Measurements from ENCODE around the gene ANKZF1. TPM values are rescaled to one million over a fixed set of nuclear protein-coding genes. Genes with fewer than 3 reads are reported as not detected.

The ANKZF1 gene
- total RNA-seq, 1 donor from 2014 or later = 36.4 TPM

DNA sequence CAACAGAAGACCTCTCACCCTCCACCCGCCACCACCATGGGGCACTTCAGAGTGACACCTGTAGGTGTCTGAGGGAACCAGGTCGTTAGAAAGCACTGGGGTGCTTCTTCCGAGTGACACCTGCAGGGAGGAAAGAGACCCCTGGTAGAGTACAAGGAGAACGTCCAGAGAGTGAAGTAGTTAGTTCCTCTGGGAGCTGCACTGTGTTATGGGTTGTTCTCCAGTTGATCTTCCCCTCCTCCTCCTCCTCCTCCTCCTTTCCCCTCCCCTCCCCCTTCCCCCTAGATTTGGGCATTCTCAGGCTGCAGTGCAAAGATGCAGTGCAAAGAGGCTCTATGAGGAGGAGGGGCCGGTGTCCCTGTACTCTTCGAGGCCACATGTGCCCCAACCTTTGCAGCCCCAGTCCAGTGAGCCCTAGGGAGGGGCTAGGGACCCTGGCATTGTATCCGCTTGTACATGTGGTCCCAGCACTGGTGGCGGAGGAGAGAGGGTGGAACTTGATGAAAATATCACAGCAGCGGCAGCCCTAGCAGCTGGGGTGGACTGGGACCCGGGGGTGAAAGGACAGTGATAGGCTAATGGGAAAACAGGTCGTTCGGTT, 50.4 kb downstream of the ANKZF1 start:
- no peak for DNase-seq (ENCODE audit: low read depth)

GRCh38 chr2:219280651-219281050, 51.0 kb downstream of the ANKZF1 start:
- DNase-seq (ENCODE audit: low read depth) = no peak

GRCh38 chr2:219281588-219281987, 52.0 kb downstream of the ANKZF1 start:
- no peak for DNase-seq (ENCODE audit: low read depth)

- DNase-seq (ENCODE audit: low read depth) = no peak
These were observed 52.8 kb downstream of the ANKZF1 start for GRCh38 chr2:219282375-219282774.

GRCh38 chr2:219282943-219283581, 53.5 kb downstream of the ANKZF1 start:
- no peak for DNase-seq (ENCODE audit: low read depth)

GRCh38 chr2:219284501-219285372, 55.1 kb downstream of the ANKZF1 start:
- no peak for DNase-seq (ENCODE audit: low read depth)

DNA sequence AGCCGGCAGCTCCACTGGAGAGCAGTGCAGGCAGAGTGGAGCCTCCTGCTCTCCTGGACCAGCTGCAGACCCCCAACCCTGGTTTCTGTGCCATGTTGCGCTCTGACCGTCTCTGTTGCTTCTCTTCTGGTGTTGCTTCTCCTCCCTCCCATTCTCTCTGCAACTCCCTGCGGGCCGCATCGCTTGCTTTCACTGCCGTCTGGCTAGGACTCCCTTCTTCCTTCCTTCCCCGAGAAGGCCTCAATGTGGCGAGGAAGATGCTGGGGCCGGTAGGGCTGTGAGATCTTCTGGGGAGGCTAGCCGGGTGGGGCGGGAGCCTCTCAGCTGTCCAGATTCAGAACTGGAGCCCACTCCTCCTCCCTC, 55.7 kb downstream of the ANKZF1 start:
- no peak for DNase-seq (ENCODE audit: low read depth)

DNA sequence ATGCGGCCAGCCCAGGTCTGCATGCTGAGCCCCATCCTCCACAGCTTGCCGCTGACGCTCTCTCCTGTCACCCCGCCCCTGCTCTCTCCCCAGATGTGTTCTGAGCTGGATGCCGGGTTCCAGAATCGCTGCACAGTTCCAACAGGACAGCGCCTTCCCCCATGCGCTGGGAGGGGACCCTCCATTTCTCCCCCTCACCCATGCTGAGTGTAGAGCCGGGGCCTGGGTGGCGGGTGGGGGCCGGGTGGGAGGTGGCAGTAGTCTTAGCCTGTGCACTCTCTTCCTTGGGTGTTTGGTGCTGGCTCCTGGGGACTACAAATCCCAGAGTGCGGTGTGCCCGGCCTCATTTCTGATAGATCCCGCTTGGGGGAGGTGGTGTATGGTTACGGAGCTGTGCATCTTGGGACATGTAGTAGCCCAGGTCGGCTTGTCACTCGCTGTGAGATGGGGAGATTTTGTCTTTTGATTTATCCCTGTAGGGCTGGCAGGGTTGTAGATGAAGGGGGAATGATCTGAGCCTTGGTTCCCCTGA, 56.4 kb downstream of the ANKZF1 start:
- DNase-seq (ENCODE audit: low read depth) = peak; percentile 65

Other genes with a start within 250 kb of the ANKZF1 start
- gene FEV, start 244.6 kb upstream of the ANKZF1 start, total RNA-seq = not detected in 2 replicates
- not detected in 2 replicates for gene CRYBA2, start 236.4 kb upstream of the ANKZF1 start, total RNA-seq
- gene CFAP65, start 188.3 kb upstream of the ANKZF1 start, total RNA-seq = 0.05 TPM in 1 of 2 replicates, not detected in the other
- gene IHH, start 168.9 kb upstream of the ANKZF1 start, total RNA-seq = not detected in 2 replicates
- gene NHEJ1, start 69.0 kb upstream of the ANKZF1 start, total RNA-seq = 13.6 and 14.3 TPM in 2 replicates
- gene SLC23A3, start 59.8 kb upstream of the ANKZF1 start, total RNA-seq = 0.26 TPM in 1 of 2 replicates, not detected in the other
- gene CNPPD1, start 52.9 kb upstream of the ANKZF1 start, total RNA-seq = 28.9 and 35.2 TPM in 2 replicates
- gene RETREG2, start 51.5 kb upstream of the ANKZF1 start, total RNA-seq = 68.9 and 76.6 TPM in 2 replicates
- 43.0 and 50.1 TPM in 2 replicates for gene ZFAND2B, start 23.0 kb upstream of the ANKZF1 start, total RNA-seq
- gene ABCB6, start 10.8 kb upstream of the ANKZF1 start, total RNA-seq = 29.7 and 46.2 TPM in 2 replicates
- gene ATG9A, start 170 bp upstream of the ANKZF1 start, total RNA-seq = 97.6 and 108 TPM in 2 replicates
- gene GLB1L, start 15.6 kb downstream of the ANKZF1 start, total RNA-seq = 3.5 and 4.6 TPM in 2 replicates
- 18.3 and 19.4 TPM in 2 replicates for gene STK16, start 15.7 kb downstream of the ANKZF1 start, total RNA-seq
- 0.11 TPM in 1 of 2 replicates, not detected in the other for gene TUBA4B, start 23.4 kb downstream of the ANKZF1 start, total RNA-seq
- 120 and 128 TPM in 2 replicates for gene TUBA4A, start 24.1 kb downstream of the ANKZF1 start, total RNA-seq
- gene DNAJB2, start 49.6 kb downstream of the ANKZF1 start, total RNA-seq = 40.1 and 80.0 TPM in 2 replicates
- 0.24 and 0.68 TPM in 2 replicates for gene PTPRN, start 79.6 kb downstream of the ANKZF1 start, total RNA-seq
- gene RESP18, start 102.9 kb downstream of the ANKZF1 start, total RNA-seq = not detected in 2 replicates
- gene DNPEP, start 158.1 kb downstream of the ANKZF1 start, total RNA-seq = 61.4 and 65.3 TPM in 2 replicates
- 10,265 and 13,585 TPM in 2 replicates for gene DES, start 188.6 kb downstream of the ANKZF1 start, total RNA-seq
- gene SPEG, start 205.0 kb downstream of the ANKZF1 start, total RNA-seq = 78.0 and 79.8 TPM in 2 replicates

All from myocyte (in vitro differentiated cells).